Astrocyte (in vitro differentiated cells and primary cell): ENCODE data around the gene ATP2B2. TPM values are rescaled to one million over a fixed set of nuclear protein-coding genes. Genes with fewer than 3 reads are reported as not detected.

Experiments
- DNase-seq: peaks from one replicate; pipeline ENCODE4 v3.0.0-alpha.2; 2010; ENCODE audit warnings: low read depth
- FAIRE-seq: peaks from 2 replicates; lab custom pipeline; 2011; peaks lifted over from hg19 to GRCh38; lab: Jason Lieb, UNC
- H2AFZ ChIP-seq: 2 replicates; pipeline ENCODE4 v1.6.0; 2012; ENCODE audit warnings: low read depth, low read length, inconsistent platforms
- H3K27ac ChIP-seq: 2 replicates; pipeline ENCODE4 v1.5.1; 2011; ENCODE audit warnings: low read depth, low read length, inconsistent platforms
- H3K27me3 ChIP-seq: 2 replicates; pipeline ENCODE4 v1.6.0; 2011; ENCODE audit warnings: low read length, inconsistent platforms; ENCODE audit not compliant: insufficient read depth
- H3K36me3 ChIP-seq: 2 replicates; pipeline ENCODE4 v1.5.1; 2011; ENCODE audit warnings: low read length, inconsistent platforms; ENCODE audit not compliant: insufficient read depth
- H3K4me1 ChIP-seq: 2 replicates; pipeline ENCODE4 v1.5.1; 2011; ENCODE audit warnings: low read length, inconsistent platforms; ENCODE audit not compliant: insufficient read depth
- H3K4me2 ChIP-seq: 2 replicates; pipeline ENCODE4 v1.6.0; 2012; ENCODE audit warnings: low read length, inconsistent platforms
- H3K4me3 ChIP-seq: 2 replicates; pipeline ENCODE4 v1.5.1; 2011; ENCODE audit warnings: low read depth, mild to moderate bottlenecking, low read length, inconsistent platforms; ENCODE audit not compliant: insufficient read depth
- H3K79me2 ChIP-seq: 2 replicates; pipeline ENCODE4 v1.6.0; 2012; ENCODE audit warnings: mild to moderate bottlenecking, low read length, inconsistent platforms; ENCODE audit not compliant: insufficient read depth
- H3K9ac ChIP-seq: 2 replicates; pipeline ENCODE4 v1.6.0; 2012; ENCODE audit warnings: mild to moderate bottlenecking, low read length, inconsistent platforms
- H3K9me3 ChIP-seq: 2 replicates; pipeline ENCODE4 v1.5.1; 2012; ENCODE audit warnings: low read depth, mild to moderate bottlenecking, low read length, inconsistent platforms; ENCODE audit not compliant: insufficient read depth
- H4K20me1 ChIP-seq: 2 replicates; pipeline ENCODE4 v1.6.0; 2012; ENCODE audit warnings: low read length, inconsistent platforms; ENCODE audit not compliant: insufficient read depth
- H3K27ac Mint-ChIP-seq: one replicate; pipeline ENCODE4 v1.8.0; 2021; ENCODE audit warnings: mild to moderate bottlenecking, mixed read lengths; ENCODE audit not compliant: unreplicated experiment
- H3K27me3 Mint-ChIP-seq: one replicate; pipeline ENCODE4 v1.8.0; 2021; ENCODE audit warnings: low read depth, mixed read lengths; ENCODE audit not compliant: unreplicated experiment
- H3K36me3 Mint-ChIP-seq: one replicate; pipeline ENCODE4 v1.8.0; 2021; ENCODE audit warnings: low read depth, mixed read lengths; ENCODE audit not compliant: unreplicated experiment
- H3K4me1 Mint-ChIP-seq: one replicate; pipeline ENCODE4 v1.8.0; 2021; ENCODE audit warnings: low read depth, mixed read lengths; ENCODE audit not compliant: unreplicated experiment
- H3K4me3 Mint-ChIP-seq: one replicate; pipeline ENCODE4 v1.8.0; 2021; ENCODE audit warnings: mild to moderate bottlenecking, moderate library complexity, mixed read lengths; ENCODE audit not compliant: unreplicated experiment
- H3K9me3 Mint-ChIP-seq: one replicate; pipeline ENCODE4 v1.8.0; 2021; ENCODE audit warnings: mild to moderate bottlenecking, mixed read lengths; ENCODE audit not compliant: unreplicated experiment
- EZH2 ChIP-seq: IDR thresholded peaks from 2 replicates; pipeline ENCODE4 v1.6.1; 2012; ENCODE audit warnings: mild to moderate bottlenecking, low read length, inconsistent platforms; ENCODE audit not compliant: insufficient read depth
- total RNA-seq: library from RNA; stranded (reverse); gene quantifications from 2 replicates; pipeline ENCODE4 v1.2.1, GENCODE V29; 2021
- TF ChIP-seq, protein P1 (sequence below): IDR thresholded peaks from 2 replicates; pipeline ENCODE4 v1.5.1; 2011; ENCODE audit warnings: low read depth, mild to moderate bottlenecking, inconsistent platforms, low read length, moderate library complexity; ENCODE audit not compliant: insufficient read depth

The ATP2B2 gene
- total RNA-seq, 1 donor from 2014 or later: 0.05 TPM

DNA sequence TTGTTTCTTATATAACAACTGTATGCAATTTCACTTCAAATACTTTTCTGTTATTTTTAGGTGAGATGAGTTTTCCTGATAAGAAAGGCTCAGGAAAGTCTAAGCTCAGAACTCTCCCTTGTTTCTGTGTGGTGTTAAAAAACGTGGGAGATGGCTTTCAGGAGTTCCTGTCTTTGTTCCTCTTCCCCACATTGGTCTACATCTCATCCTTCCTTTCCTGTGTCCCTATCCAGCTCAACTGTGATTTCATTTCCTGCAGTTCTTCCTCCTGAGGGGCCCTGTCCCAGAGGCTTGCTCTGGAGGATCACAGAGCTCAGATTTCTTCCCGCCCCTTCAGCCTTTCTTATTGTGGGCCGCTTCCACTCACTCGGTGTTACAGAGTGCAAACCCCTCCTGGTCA, 195.7 kb downstream of the ATP2B2 start:
- Histone ChIP-seq H4K20me1 (peaks cover 87% of the 10 kb centered on the region), H2AFZ (no peak overlapping the region), H3K27me3 (no peaks in the 10 kb centered on the region), H3K36me3 (peaks cover 83% of the 10 kb centered on the region), H3K27ac (no peak overlapping the region), H3K9ac (no peak overlapping the region), H3K4me3 (no peak overlapping the region), H3K4me2 (no peak overlapping the region), H3K9me3 (no peaks in the 10 kb centered on the region), H3K4me1 (peaks cover 5% of the 10 kb centered on the region), H3K79me2 (peaks cover 44% of the 10 kb centered on the region)
- peaks cover 16% of the 10 kb centered on the region for H3K4me1 Mint-ChIP-seq
- DNase-seq (no peak), FAIRE-seq (no peak)
- H3K36me3 Mint-ChIP-seq: peaks cover 29% of the 10 kb centered on the region
- H3K27ac Mint-ChIP-seq: no peak overlapping the region
- no peaks in the 10 kb centered on the region for H3K27me3 Mint-ChIP-seq
- no peak for TF ChIP-seq EZH2
- TF ChIP-seq, protein P1, sequence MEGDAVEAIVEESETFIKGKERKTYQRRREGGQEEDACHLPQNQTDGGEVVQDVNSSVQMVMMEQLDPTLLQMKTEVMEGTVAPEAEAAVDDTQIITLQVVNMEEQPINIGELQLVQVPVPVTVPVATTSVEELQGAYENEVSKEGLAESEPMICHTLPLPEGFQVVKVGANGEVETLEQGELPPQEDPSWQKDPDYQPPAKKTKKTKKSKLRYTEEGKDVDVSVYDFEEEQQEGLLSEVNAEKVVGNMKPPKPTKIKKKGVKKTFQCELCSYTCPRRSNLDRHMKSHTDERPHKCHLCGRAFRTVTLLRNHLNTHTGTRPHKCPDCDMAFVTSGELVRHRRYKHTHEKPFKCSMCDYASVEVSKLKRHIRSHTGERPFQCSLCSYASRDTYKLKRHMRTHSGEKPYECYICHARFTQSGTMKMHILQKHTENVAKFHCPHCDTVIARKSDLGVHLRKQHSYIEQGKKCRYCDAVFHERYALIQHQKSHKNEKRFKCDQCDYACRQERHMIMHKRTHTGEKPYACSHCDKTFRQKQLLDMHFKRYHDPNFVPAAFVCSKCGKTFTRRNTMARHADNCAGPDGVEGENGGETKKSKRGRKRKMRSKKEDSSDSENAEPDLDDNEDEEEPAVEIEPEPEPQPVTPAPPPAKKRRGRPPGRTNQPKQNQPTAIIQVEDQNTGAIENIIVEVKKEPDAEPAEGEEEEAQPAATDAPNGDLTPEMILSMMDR: no peak
- no peak overlapping the region for H3K4me3 Mint-ChIP-seq
- H3K9me3 Mint-ChIP-seq: no peaks in the 10 kb centered on the region

DNA sequence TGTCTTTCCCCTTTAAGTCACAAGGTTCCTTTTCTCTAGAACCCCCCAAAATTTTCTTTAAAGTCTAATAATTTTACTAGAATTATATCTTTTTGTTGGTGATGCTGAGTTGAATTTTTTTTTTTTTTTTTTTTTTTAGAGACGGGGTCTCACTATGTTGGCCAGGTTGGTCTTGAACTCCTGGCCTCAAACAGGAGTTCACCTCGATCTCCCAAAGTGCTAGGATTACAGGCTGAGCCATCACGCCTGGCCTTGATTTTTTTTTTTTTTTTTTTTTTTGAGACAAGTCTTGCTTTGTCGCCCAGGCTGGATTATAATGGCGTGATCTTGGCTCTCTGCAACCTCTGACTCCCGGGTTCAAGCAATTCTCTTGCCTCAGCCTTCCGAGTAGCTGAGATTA, 196.7 kb downstream of the ATP2B2 start:
- FAIRE-seq: no peak
- H3K4me3 Mint-ChIP-seq: no peak overlapping the region

DNA sequence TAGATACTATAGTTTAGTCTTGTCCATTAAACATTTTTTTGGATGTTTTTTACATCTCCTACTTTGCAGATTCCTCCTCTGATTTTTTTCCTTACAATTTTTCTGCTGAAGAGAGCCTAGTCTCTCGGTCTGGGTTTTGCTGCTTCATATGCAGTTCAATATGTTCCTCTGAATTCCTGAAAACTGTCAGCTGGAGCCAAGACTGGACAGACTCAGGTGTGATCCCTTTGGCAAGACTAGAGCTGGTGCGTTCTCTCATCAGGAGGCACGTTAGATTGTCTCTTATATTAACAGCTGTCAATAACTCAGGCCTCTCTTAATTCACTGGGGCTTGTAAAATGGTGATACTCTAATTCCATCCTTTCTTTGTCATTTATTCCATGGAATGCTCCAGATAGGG, 199.2 kb downstream of the ATP2B2 start:
- Histone ChIP-seq H3K9ac (no peak overlapping the region), H3K4me1 (peaks cover 5% of the 10 kb centered on the region), H3K4me3 (no peak overlapping the region), H3K79me2 (peaks cover 12% of the 10 kb centered on the region), H3K9me3 (no peaks in the 10 kb centered on the region), H3K27me3 (no peaks in the 10 kb centered on the region), H3K27ac (no peak overlapping the region), H2AFZ (no peak overlapping the region), H4K20me1 (peaks cover 84% of the 10 kb centered on the region), H3K36me3 (peaks cover 78% of the 10 kb centered on the region), H3K4me2 (no peak overlapping the region)
- FAIRE-seq: no peak
- Mint-ChIP-seq H3K36me3 (peaks cover 27% of the 10 kb centered on the region), H3K9me3 (no peaks in the 10 kb centered on the region), H3K4me1 (peaks cover 11% of the 10 kb centered on the region), H3K27me3 (no peaks in the 10 kb centered on the region), H3K4me3 (no peak overlapping the region), H3K27ac (no peak overlapping the region)
- DNase-seq: no peak
- TF ChIP-seq, protein P1: no peak
- TF ChIP-seq EZH2: no peak

More for the DNA sequence above, 196.7 kb downstream of the ATP2B2 start:
- peaks cover 16% of the 10 kb centered on the region for H3K4me1 Mint-ChIP-seq
- Histone ChIP-seq H4K20me1 (peaks cover 87% of the 10 kb centered on the region), H3K79me2 (peaks cover 34% of the 10 kb centered on the region), H3K9ac (no peak overlapping the region), H3K9me3 (no peaks in the 10 kb centered on the region), H3K36me3 (peaks cover 83% of the 10 kb centered on the region), H3K4me3 (no peak overlapping the region), H3K4me2 (no peak overlapping the region), H2AFZ (no peak overlapping the region), H3K27me3 (no peaks in the 10 kb centered on the region), H3K27ac (no peak overlapping the region), H3K4me1 (peaks cover 5% of the 10 kb centered on the region)
- H3K36me3 Mint-ChIP-seq: peaks cover 31% of the 10 kb centered on the region
- H3K9me3 Mint-ChIP-seq: no peaks in the 10 kb centered on the region
- no peaks in the 10 kb centered on the region for H3K27me3 Mint-ChIP-seq
- TF ChIP-seq, protein P1: no peak
- TF ChIP-seq EZH2: no peak
- DNase-seq: no peak
- no peak overlapping the region for H3K27ac Mint-ChIP-seq
